ENCODE results near the gene RPP38. TPM values are rescaled to one million over a fixed set of nuclear protein-coding genes. Genes with fewer than 3 reads are reported as not detected.

Gene RPP38
- total RNA-seq, 1 experiment from 2014 or later, result 23.3 TPM

DNA sequence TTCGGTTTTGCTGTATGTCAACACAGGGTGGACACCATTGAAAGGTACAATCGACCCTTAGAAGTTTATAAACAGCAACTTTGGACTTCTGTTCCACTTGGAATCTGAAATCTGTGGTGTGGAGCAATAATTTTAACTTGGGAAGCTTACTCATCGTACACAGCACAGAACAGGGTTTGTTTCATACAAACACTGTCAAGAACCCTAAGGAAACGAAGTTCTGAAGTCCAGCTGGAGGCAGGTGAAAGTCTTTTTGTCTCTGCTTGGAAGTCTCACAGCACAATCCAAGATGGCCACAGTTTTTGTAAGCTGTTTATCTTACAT lies 39.8 kb downstream of the RPP38 start:
- no peak overlapping the region for H3K4me3 ChIP-seq (replicated peaks in 1 of 2; ENCODE audit: low read depth in 1 of 2, low read length in 2 of 2)
- no peaks in the 10 kb centered on the region for H3K27me3 ChIP-seq (ENCODE audit: insufficient read depth, low read length)
- no peaks in the 10 kb centered on the region for H3K4me1 ChIP-seq (ENCODE audit: control insufficient read depth in 1 of 2, insufficient read depth in 2 of 2, low read length in 2 of 2)
- H3K9ac ChIP-seq (ENCODE audit: low read length), result no peak overlapping the region
- ChIA-PET POLR2A (no interaction called here), RAD21 (ENCODE audit: low non-redundant PET in 1 of 2, low total read pairs in 2 of 2, uncharacterized antibody in 2 of 2, unreplicated experiment in 2 of 2) (no interaction called here), CTCF (interaction anchor here (0.8 kb wide), 1 partner anchor 10 kb away, joined by 3 read pairs; no protein-coding TSS in a partner anchor)
- H2AFZ ChIP-seq (ENCODE audit: low read depth, low read length, poor library complexity, severe bottlenecking), result no peak overlapping the region
- no peaks in the 10 kb centered on the region for H3K9me3 ChIP-seq (ENCODE audit: control insufficient read depth in 1 of 2, insufficient read depth in 1 of 2, low read depth in 1 of 2, low read length in 2 of 2)
- TF ChIP-seq TCF7L2 (IDR thresholded peaks at IDR 0.05; ENCODE audit: borderline replicate concordance, extremely low read depth, insufficient read depth, insufficient read length), result no peak
- peaks cover 9% of the 10 kb centered on the region; the same call in 1 of the 2 replicates for H3K79me2 ChIP-seq (ENCODE audit: insufficient read depth, low read length)
- no TSS peak for BruUV-seq (replicated peaks)
- peaks cover 7 to 25% of the 10 kb centered on the region in 2 experiments for H3K36me3 ChIP-seq (ENCODE audit: control insufficient read depth in 1 of 2, insufficient read depth in 2 of 2, low read length in 2 of 2)
- H3K27ac ChIP-seq (ENCODE audit: low read depth, low read length), result no peak overlapping the region
- intact Hi-C loops (cut with micrococcal nuclease), result no loop called here
- no peak for ATAC-seq
- H3K4me2 ChIP-seq (ENCODE audit: low read length), result no peak overlapping the region
- H4K20me1 ChIP-seq (ENCODE audit: insufficient read depth), result no peaks in the 10 kb centered on the region
- no peak for DNase-seq (ENCODE audit: low read depth, low spot score)
- H3K9me2 ChIP-seq (ENCODE audit: insufficient read depth), result no peaks in the 10 kb centered on the region

GRCh38 chr10:15137636-15138035 lies 40.5 kb downstream of the RPP38 start:
- ChIA-PET POLR2A (no interaction called here), CTCF (no interaction called here), RAD21 (ENCODE audit: low non-redundant PET in 1 of 2, low total read pairs in 2 of 2, uncharacterized antibody in 2 of 2, unreplicated experiment in 2 of 2) (no interaction called here)
- no peaks in the 10 kb centered on the region for H3K4me1 ChIP-seq (ENCODE audit: control insufficient read depth in 1 of 2, insufficient read depth in 2 of 2, low read length in 2 of 2)
- no TSS peak for BruUV-seq (replicated peaks)
- H3K4me3 ChIP-seq (replicated peaks in 1 of 2; ENCODE audit: low read depth in 1 of 2, low read length in 2 of 2), result no peak overlapping the region
- no peak overlapping the region for H2AFZ ChIP-seq (ENCODE audit: low read depth, low read length, poor library complexity, severe bottlenecking)
- DNase-seq (ENCODE audit: low read depth, low spot score), result no peak
- no peaks in the 10 kb centered on the region for H3K9me2 ChIP-seq (ENCODE audit: insufficient read depth)
- ATAC-seq, result no peak
- H3K9ac ChIP-seq (ENCODE audit: low read length), result no peak overlapping the region
- H3K9me3 ChIP-seq (ENCODE audit: control insufficient read depth in 1 of 2, insufficient read depth in 1 of 2, low read depth in 1 of 2, low read length in 2 of 2), result no peaks in the 10 kb centered on the region
- no peak for TF ChIP-seq MAX (IDR thresholded peaks at IDR 0.05)
- TF ChIP-seq CTCF (IDR thresholded peaks at IDR 0.05 in 2 of 3, conservative IDR thresholded peaks at IDR 0.05 in 1 of 3; ENCODE audit: borderline replicate concordance in 1 of 3, insufficient read depth in 1 of 3, low read depth in 2 of 3, low read length in 2 of 3), result no peak
- no peak for TF ChIP-seq JUND (IDR thresholded peaks at IDR 0.05)
- no peak for TF ChIP-seq YY1 (IDR thresholded peaks at IDR 0.05; ENCODE audit: extremely low read depth, insufficient replicate concordance, low read depth, low read length)
- TF ChIP-seq ZNF274 (IDR thresholded peaks at IDR 0.05; ENCODE audit: low read depth, low read length), result no peak
- no peak for TF ChIP-seq SIN3A (IDR thresholded peaks at IDR 0.05; ENCODE audit: low read depth)
- TF ChIP-seq, protein P1, sequence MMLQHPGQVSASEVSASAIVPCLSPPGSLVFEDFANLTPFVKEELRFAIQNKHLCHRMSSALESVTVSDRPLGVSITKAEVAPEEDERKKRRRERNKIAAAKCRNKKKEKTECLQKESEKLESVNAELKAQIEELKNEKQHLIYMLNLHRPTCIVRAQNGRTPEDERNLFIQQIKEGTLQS (IDR thresholded peaks at IDR 0.05), result no peak
- TF ChIP-seq CBX3 (IDR thresholded peaks at IDR 0.05; ENCODE audit: low read depth), result no peak
- TF ChIP-seq RAD21 (IDR thresholded peaks at IDR 0.05; ENCODE audit: low read depth), result no peak
- no peak for TF ChIP-seq CEBPB (IDR thresholded peaks at IDR 0.05; ENCODE audit: low read depth)
- no peak for TF ChIP-seq EGR1 (IDR thresholded peaks at IDR 0.05; ENCODE audit: low read depth)
- no peak for TF ChIP-seq SRF (IDR thresholded peaks at IDR 0.05; ENCODE audit: low read depth)
- TF ChIP-seq POLR2AphosphoS5 (IDR thresholded peaks at IDR 0.05; ENCODE audit: low read depth, low read length), result no peak
- TF ChIP-seq SP1 (IDR thresholded peaks at IDR 0.05; ENCODE audit: low read depth), result no peak
- no peak for TF ChIP-seq FOSL1 (IDR thresholded peaks at IDR 0.05; ENCODE audit: low read depth)
- no peak for TF ChIP-seq ZFX (IDR thresholded peaks at IDR 0.05)
- no peak for TF ChIP-seq TCF7L2 (IDR thresholded peaks at IDR 0.05; ENCODE audit: borderline replicate concordance, extremely low read depth, insufficient read depth, insufficient read length)
- TF ChIP-seq ZBTB33 (IDR thresholded peaks at IDR 0.05; ENCODE audit: extremely low read depth, insufficient replicate concordance, low read length), result no peak
- no peak for TF ChIP-seq EZH2 (IDR thresholded peaks at IDR 0.05)
- H4K20me1 ChIP-seq (ENCODE audit: insufficient read depth), result no peaks in the 10 kb centered on the region
- intact Hi-C loops (cut with micrococcal nuclease), result no loop called here
- H3K36me3 ChIP-seq (ENCODE audit: control insufficient read depth in 1 of 2, insufficient read depth in 2 of 2, low read length in 2 of 2), result peaks cover 6 to 24% of the 10 kb centered on the region in 2 experiments
- H3K79me2 ChIP-seq (ENCODE audit: insufficient read depth, low read length), result peaks cover 13% of the 10 kb centered on the region
- no peak overlapping the region for H3K27ac ChIP-seq (ENCODE audit: low read depth, low read length)
- H3K27me3 ChIP-seq (ENCODE audit: insufficient read depth, low read length), result no peaks in the 10 kb centered on the region
- no peak overlapping the region for H3K4me2 ChIP-seq (ENCODE audit: low read length)
